ENCODE results near the gene ASCL2. TPM values are rescaled to one million over a fixed set of nuclear protein-coding genes. Genes with fewer than 3 reads are reported as not detected.

Gene ASCL2
- total and polyA plus RNA-seq, 2 of the 4 experiments (the other 2 are of a cell fraction), result not detected

GRCh38 chr11:2263071-2263565 lies 7.3 kb downstream of the ASCL2 start:
- Histone ChIP-seq H2AFZ (replicated peaks; ENCODE audit: low read length, poor library complexity) (no peak overlapping the region), H3K4me3 (ENCODE audit: insufficient read depth, low read depth, low read length) (no peak overlapping the region), H3K9me3 (ENCODE audit: control insufficient read depth, insufficient read depth, low read length) (no peaks in the 10 kb centered on the region), H2BK20ac (ENCODE audit: low read depth, low read length) (no peak overlapping the region), H4K91ac (ENCODE audit: insufficient read depth, low read depth, low read length) (no peak overlapping the region), H3K9ac (ENCODE audit: low read depth, low read length) (no peak overlapping the region), H2BK120ac (ENCODE audit: low read depth, low read length) (no peak overlapping the region), H3K14ac (replicated peaks; ENCODE audit: low read depth, low read length) (no peak overlapping the region), H3K23ac (ENCODE audit: low read depth, low read length) (no peak overlapping the region), H4K5ac (ENCODE audit: low read depth, low read length) (no peak overlapping the region), H3K18ac (ENCODE audit: low read depth, low read length) (no peak overlapping the region), H2BK5ac (ENCODE audit: low read depth, low read length, poor library complexity, severe bottlenecking) (no peak overlapping the region), H3K4me1 (ENCODE audit: control insufficient read depth, insufficient read depth, low read length) (no peaks in the 10 kb centered on the region), H3K9me1 (ENCODE audit: insufficient read depth, low read length) (no peaks in the 10 kb centered on the region), H3K4me2 (ENCODE audit: low read depth, low read length) (no peak overlapping the region), H4K20me1 (ENCODE audit: insufficient read depth, low read length) (no peaks in the 10 kb centered on the region), H2BK15ac (ENCODE audit: low read depth, low read length) (no peak overlapping the region), H3K79me1 (ENCODE audit: low read depth in 1 of 2, low read length in 2 of 2) (no peaks in the 10 kb centered on the region), H3K36me3 (ENCODE audit: control insufficient read depth, insufficient read depth, low read length) (no peaks in the 10 kb centered on the region), H4K8ac (ENCODE audit: low read depth in 2 of 2, low read length in 2 of 2) (no peak overlapping the region), H2AK9ac (replicated peaks; ENCODE audit: low read depth, low read length, poor library complexity) (no peak overlapping the region), H3K27ac (ENCODE audit: insufficient read depth, low read length) (no peak overlapping the region), H2AK5ac (ENCODE audit: low read depth, low read length) (no peak overlapping the region), H3K56ac (ENCODE audit: extremely low read depth, insufficient read depth, low read length) (no peak overlapping the region), H3K4ac (ENCODE audit: low read depth, low read length) (no peak overlapping the region), H3K27me3 (ENCODE audit: control insufficient read depth, insufficient read depth, low read length) (peaks cover 58% of the 10 kb centered on the region)
- DNase-seq (no peak), ATAC-seq (ENCODE audit: low read depth) (no peak)
- intact Hi-C loops (cut with micrococcal nuclease), result no loop called here
- in situ Hi-C loops (cut with MboI; ENCODE audit: low sequenced_read_pairs), result no loop called here
- no TSS peak for BruUV-seq (replicated peaks)
- CTCF ChIA-PET, result no interaction called here
- POLR2A ChIA-PET (ENCODE audit: unreplicated experiment), result no interaction called here
- TF ChIP-seq POLR2A (IDR thresholded peaks at IDR 0.05; ENCODE audit: low read depth, low read length), result no peak
- TF ChIP-seq BHLHE40 (IDR thresholded peaks at IDR 0.05; ENCODE audit: low read depth, low read length), result no peak
- TF ChIP-seq SMC3 (IDR thresholded peaks at IDR 0.05; ENCODE audit: low read depth, low read length), result no peak
- TF ChIP-seq, protein P1, sequence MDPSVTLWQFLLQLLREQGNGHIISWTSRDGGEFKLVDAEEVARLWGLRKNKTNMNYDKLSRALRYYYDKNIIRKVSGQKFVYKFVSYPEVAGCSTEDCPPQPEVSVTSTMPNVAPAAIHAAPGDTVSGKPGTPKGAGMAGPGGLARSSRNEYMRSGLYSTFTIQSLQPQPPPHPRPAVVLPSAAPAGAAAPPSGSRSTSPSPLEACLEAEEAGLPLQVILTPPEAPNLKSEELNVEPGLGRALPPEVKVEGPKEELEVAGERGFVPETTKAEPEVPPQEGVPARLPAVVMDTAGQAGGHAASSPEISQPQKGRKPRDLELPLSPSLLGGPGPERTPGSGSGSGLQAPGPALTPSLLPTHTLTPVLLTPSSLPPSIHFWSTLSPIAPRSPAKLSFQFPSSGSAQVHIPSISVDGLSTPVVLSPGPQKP (IDR thresholded peaks at IDR 0.05; ENCODE audit: borderline replicate concordance, low read depth, low read length), result no peak
- no peak for TF ChIP-seq RAD21 (IDR thresholded peaks at IDR 0.05; ENCODE audit: low read length)
- WGBS, 2 experiments (ENCODE audit: extremely low coverage in 2 of 2, insufficient read length in 1 of 2), result no CpG with 5 or more reads among the region's 10 CpGs
- dilution Hi-C loops (cut with HindIII; ENCODE audit: low sequenced_read_pairs, unreplicated experiment), result no loop called here

Data from IMR-90 (cell line).